Pulmonary artery endothelial cell (primary cell): Measurements from ENCODE around the gene TRIM5. TPM values are rescaled to one million over a fixed set of nuclear protein-coding genes. Genes with fewer than 3 reads are reported as not detected.
"Not testable (repeated sequence)": the region's sequence is repeated elsewhere in the genome, so short reads cannot be mapped to it uniquely, and the experiment has no call there.

Source experiments
- DNase-seq: peaks from one replicate; pipeline ENCODE4 v3.0.0-alpha.2; 2011; ENCODE audit warnings: low read depth, low spot score
- total RNA-seq: library from RNA; depleted of rRNA; stranded (reverse); fragments of >200 nt; gene quantifications from 2 replicates; pipeline ENCODE4 v1.2.3, GENCODE V29; 2014

TRIM5 gene
- total RNA-seq, 1 donor from 2014 or later: 56.6 TPM

GRCh38 chr11:5689551-5689983, 4.7 kb upstream of the TRIM5 start, which contains the start of gene TRIM22:
TSS of gene TRIM22 (plus strand) at chr11:5689790. CDS start at chr11:5696233, 6,443 bp downstream.
- DNase-seq: peak; percentile 40

GRCh38 chr11:5688482-5688881, 3.6 kb upstream of the TRIM5 start:
- DNase-seq: no peak

GRCh38 chr11:5686426-5686825, 1.6 kb upstream of the TRIM5 start:
- no peak for DNase-seq

- no peak for DNase-seq
Measured at GRCh38 chr11:5684036-5684645, 733 bp downstream of the TRIM5 start.

DNA sequence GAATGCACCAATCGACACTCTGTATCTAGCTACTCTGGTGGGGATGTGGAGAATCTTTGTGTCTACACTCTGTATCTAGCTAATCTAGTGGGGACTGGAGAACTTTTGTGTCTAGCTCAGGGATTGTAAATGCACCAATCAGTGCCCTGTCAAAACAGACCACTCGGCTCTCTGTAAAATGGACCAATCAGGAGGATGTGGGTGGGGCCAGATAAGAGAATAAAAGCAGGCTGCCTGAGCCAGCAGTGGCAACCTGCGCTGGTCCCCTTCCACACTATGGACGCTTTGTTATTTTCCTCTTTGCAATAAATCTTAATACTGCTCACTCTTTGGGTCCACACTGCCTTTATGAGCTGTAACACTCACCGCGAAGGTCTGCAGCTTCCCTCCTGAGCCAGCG, 1.3 kb downstream of the TRIM5 start:
- not testable (repeated sequence) for DNase-seq

GRCh38 chr11:5682890-5683441, 1.9 kb downstream of the TRIM5 start:
- not testable (repeated sequence) for DNase-seq

DNA sequence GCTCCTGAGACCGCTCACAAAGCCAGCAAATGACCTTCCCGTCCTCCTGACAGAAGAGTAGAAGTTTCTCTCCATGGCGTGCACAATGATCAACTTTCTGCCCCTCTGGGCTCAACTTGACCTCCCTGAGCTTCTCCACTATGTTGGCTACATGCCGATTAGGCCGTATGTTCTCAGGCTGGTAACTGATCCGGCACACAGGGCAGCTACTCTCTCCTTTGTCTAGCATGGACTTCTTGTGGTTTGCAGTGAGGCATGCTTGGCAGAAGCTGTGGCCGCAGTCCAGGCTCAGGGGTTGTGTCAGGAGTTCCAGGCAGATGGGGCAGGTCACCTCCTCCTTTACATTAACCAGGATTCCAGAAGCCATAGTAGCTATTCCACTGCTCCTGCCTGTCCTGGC, 5.1 kb downstream of the TRIM5 start:
- DNase-seq: no peak

GRCh38 chr11:5674391-5674790, 10.5 kb downstream of the TRIM5 start:
- DNase-seq: no peak

- DNase-seq: no peak
Measured at GRCh38 chr11:5671831-5672230, 13.0 kb downstream of the TRIM5 start.

GRCh38 chr11:5666402-5666793, 18.5 kb downstream of the TRIM5 start:
- no peak for DNase-seq

DNA sequence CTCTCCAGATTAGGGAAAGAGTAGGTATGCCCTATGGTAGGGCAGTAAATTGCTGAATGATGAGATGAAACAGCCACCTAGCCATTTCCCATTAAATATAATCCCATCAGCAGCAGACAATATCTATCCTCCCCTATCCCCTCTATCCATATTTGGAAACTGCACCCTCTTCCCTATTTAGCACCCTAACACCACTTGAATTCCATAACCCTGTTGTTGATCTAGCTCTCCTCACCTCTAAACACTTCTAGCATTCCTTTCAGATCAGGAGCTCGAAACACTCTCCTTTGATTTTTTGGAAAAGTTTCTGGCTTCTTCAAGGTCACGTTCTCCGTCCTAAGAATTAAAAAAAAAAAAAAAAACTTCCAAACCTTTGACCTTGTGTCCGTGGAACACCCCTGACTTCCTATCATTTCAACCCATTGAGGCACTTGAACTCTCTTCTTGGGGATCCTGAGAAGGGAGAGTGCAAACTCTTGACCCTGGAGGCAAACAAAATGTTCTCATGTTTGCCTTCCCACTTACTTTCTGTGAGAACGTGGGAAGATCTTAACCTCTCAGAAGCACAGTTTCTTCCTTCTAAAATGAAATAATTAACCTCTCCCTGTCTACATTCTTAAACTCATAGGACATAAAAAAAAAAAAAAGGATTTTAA, 19.0 kb downstream of the TRIM5 start:
- DNase-seq: no peak

DNA sequence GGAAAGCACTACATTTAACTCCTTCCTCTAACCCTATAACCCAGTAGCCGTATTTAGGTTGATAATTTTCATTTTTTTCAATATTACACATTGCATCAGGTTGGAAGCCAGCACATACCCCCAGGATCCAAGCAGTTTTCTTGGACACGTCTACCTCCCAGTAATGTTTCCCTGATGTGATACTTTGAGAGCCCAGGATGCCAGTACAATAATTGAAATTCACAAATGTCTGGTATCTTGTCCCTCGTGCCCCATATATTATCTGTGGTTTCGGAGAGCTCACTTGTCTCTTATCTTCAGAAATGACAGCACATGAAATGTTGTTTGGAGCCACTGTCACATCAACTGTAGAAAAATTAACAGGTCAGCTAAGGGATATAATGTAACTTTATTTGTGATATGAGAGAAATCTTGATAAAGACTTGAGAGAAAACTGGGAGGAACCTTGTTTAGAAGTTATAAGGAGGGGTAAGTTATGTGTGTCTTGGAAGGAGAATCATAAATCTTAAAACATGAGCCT, 19.8 kb downstream of the TRIM5 start:
- no peak for DNase-seq

GRCh38 chr11:5663511-5663910, 21.4 kb downstream of the TRIM5 start:
- no peak for DNase-seq

GRCh38 chr11:5658318-5658717, 26.6 kb downstream of the TRIM5 start:
- no peak for DNase-seq

- not testable (repeated sequence) for DNase-seq
Measured at GRCh38 chr11:5656956-5657355, 27.9 kb downstream of the TRIM5 start.

DNA sequence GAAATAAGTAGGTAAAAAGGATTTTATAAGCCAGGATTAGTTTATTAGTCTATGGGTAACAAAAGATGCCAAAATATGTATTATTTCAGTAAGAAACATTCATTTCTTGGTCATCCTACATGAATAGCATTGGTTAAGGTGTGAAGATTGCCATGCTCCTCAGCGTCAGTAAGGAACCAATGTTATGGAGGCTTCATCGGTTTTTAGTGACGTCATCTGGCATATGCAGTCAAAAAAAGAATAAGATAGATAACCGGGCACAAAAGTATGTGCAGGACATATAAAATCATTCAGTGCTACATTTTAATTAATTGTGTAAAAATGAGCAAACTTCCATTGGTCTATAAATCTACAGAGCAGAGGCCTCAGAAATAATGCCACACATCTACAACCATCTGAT, 29.4 kb downstream of the TRIM5 start:
- DNase-seq: no peak

DNA sequence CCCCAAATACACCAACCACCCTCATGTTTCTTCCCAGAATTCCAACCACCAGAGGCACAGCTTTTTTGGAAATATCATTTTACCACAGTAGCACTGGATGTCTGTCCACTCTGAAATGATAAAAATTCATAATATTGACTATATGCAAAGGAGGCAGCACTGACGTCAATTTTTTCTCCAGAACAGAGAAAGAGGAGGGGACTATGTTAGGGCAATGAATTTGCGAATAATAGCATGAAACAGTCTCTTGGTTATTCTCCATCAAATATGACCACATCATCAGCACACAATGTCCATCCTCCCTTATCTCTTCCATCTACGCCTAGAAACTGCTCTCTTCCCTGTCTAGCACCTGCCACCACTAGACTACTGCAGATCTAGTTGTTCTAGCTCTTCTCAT, 38.7 kb downstream of the TRIM5 start:
- DNase-seq: no peak

- DNase-seq: no peak
Measured at GRCh38 chr11:5643585-5643984, 41.3 kb downstream of the TRIM5 start.

- DNase-seq: no peak
Measured at GRCh38 chr11:5639953-5640352, 44.9 kb downstream of the TRIM5 start.

- DNase-seq: no peak
Measured at GRCh38 chr11:5631969-5632635, 52.8 kb downstream of the TRIM5 start.

DNA sequence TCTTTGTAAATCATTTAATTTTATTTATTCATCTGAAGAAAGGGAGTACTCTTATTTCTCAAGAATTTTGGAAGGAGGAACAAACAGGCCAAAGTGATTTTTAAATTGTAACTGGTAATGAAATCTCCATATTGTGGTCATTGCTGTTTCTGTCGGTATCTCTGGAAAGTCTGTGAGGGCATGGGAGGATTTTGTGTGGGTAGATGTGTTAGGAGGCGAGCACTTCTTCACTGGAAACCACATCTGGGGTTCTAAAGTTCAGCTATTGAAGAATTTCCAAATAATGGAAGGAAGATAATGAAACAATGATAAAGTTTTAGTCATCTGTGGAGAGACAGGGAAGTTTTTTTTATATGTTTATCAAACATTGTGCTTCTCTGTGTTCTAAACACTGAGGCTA, 53.5 kb downstream of the TRIM5 start:
- no peak for DNase-seq

DNA sequence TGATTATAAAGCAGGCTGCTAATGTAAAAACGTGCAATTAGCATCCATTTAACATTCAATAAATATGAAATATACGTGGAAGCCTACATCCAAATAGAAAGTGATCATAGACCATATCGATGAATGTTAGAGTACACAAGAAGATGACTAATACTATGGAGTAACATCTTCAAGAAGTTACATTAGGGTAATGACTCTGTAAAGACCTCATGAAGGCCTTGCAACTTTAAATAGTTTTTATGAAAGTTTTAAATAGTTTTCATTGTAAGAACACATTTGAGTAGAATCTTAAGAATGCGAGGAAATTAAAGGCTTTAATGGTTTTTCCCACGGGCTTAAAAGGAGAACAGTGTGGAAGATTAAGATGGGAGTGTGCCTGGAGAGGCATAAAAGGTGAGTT, 58.7 kb downstream of the TRIM5 start:
- DNase-seq: no peak
